HG02884 (cell line): Measurements from ENCODE around the gene PLPP1.
"Not testable (repeated sequence)": the region's sequence is repeated elsewhere in the genome, so short reads cannot be mapped to it uniquely, and the experiment has no call there.

ENCODE experiments used
- ATAC-seq: cut with Tn5 transposase; IDR thresholded peaks from one replicate; pipeline ENCODE4 v1.9.1; 2021; ENCODE audit warnings: mild to moderate bottlenecking, moderate library complexity; ENCODE audit not compliant: unreplicated experiment

Gene PLPP1

GRCh38 chr5:55546947-55547346 is 12.2 kb upstream of the PLPP1 start:
- ATAC-seq, result no peak

- no peak for ATAC-seq
Measured at GRCh38 chr5:55544341-55544740, 9.6 kb upstream of the PLPP1 start.

GRCh38 chr5:55541056-55541635 is 6.4 kb upstream of the PLPP1 start:
- ATAC-seq, result no peak

DNA sequence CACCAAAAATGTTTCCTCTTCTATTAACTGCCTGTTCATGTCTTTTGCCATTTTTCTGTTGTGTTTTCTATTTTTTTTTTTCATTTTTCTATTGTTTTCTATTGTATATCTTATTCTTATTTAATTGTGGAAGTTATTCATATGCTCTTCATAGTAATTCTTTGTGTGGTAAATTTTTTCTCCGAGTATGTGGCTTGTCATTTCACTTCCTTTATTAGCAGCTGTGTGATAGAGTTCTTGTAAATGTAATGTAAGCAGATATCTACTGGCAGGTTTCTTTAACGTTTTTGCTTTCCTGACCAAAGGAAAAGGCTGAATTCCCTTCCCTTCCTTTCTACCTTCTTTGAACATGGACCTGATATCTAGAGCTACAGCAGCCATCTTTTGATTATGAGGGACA is 5.8 kb upstream of the PLPP1 start:
- ATAC-seq, result peak; percentile 30

DNA sequence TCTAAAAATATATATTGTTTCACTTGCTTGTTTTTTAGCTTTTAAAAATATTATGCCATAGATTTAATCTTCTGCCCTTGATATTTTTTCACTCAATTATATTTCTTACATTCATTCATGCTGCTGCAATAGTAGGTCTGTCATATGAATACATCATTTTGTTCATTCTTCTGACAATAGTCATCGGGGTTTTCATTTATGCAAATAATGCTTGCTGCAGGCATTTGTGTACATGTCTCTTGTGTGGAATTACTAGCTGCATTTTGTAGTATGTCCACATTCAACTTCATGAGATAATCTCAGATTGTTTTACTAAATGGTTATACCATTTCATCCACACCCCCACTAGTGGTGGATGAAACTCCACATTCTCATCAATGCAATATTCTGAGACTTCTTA is 5.3 kb upstream of the PLPP1 start:
- ATAC-seq, result peak; percentile 54

- ATAC-seq, result no peak
Measured at GRCh38 chr5:55538661-55539060, 3.9 kb upstream of the PLPP1 start.

GRCh38 chr5:55537315-55537714 is 2.6 kb upstream of the PLPP1 start:
- not testable (repeated sequence) for ATAC-seq

DNA sequence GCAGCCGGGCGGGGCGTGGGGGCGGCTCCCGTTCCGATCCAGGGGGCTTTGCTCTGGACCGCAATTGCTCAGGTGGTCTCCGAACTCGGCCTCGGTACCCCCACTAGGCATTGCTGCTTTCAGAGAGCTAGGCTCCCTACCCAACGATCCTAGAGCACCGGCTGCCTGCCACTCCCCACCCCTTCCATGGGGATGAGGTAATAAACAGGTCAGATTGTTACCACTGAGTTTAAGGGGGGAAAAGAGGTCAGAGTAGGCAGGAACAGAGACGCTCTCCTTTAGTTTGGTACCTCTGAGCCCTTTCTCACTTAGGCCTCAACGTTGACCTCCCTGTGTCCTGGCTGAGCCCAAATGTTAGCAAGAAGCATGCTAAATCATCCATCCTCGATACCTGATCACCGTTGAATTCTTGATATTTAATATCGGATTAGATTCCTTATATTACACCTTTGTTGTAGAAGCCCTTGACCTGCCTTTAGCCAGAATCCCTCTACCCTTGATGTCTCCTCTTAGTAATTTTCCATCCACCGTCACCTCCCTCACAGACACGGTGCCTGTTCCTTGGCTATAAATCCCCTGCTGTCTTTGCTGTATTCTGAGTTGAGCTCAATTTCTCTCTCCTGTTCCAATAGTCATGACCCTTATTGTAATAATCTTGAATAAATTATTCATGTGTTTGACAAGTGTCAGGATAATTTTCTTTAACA is 588 bp upstream of the PLPP1 start:
- ATAC-seq, result peak; percentile 5

GRCh38 chr5:55533521-55534435 is 986 bp downstream of the PLPP1 start:
- peak; percentile 45 for ATAC-seq

GRCh38 chr5:55530669-55531068 is 4.1 kb downstream of the PLPP1 start:
- no peak for ATAC-seq

DNA sequence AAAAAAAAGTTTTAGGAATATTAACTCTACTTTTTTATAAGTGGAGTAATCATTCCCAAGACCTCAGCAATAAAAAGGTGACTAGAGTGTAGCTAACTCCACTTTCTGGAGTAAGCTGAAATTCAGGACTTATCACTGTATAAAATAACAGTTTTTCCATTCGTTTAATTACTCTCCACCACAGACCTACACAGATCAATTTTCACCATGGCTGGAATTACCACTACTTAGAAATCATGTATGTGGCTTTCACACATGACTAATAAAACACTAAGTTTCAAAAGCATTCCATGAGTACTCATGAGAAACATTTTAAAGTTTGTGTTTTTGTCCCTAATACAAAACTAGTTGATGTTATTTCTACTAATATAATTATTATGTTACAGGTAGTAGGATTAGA is 9.9 kb downstream of the PLPP1 start:
- ATAC-seq, result no peak

GRCh38 chr5:55523293-55523692 is 11.5 kb downstream of the PLPP1 start:
- ATAC-seq, result no peak

GRCh38 chr5:55521881-55522280 is 12.9 kb downstream of the PLPP1 start:
- ATAC-seq, result no peak

DNA sequence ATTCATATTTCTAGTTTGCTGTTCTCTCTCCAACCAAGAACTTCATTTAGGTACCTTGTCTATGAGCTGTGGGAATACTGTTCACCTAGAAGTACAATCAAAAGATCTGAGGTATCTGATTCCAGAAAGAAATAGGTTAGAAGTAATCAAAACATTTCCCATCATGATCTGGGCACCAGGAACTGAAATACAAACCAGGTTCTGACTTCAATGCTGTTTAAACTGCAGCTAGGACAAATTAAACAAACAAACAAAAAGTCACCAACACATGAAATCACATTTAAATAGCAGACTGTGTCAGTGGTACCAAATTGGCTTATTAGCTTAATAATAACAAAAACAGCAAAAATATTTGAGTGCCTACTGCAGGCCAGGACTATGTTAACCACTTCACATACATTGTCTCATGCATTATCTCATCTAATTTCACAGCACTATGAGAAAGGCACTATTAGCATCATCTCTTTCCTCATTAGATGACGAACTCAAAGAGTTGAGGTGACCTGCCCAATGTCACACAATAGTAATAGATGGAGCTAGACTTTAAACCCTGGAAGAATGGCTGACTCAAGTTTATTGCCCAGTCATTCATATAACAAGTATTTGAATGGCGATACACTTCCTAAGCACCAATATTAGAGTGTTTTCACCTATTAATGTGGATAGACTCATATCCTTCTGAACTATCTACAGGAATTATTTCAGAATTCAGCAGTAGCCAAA is 14.5 kb downstream of the PLPP1 start:
- no peak for ATAC-seq

- ATAC-seq, result no peak
Measured at GRCh38 chr5:55518831-55519390, 15.9 kb downstream of the PLPP1 start.

DNA sequence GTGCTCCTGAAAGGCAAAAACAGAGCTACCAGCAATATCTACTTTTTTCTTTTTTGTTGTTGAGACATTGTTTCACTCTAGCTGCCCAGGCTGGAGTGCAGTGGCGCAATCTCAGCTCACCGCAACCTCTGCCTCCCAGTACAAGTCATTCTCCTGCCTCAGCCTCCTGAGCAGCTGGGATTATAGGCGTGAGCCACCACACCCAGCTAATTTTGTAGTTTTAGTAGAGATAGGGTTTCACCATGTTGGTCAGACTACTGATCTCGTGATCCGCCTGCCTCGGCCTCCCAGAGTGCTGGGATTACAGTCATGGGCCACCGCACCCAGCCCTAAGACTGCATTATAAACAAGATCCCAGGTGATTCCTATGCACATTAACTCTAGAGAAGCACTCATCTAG is 17.0 kb downstream of the PLPP1 start:
- ATAC-seq, result no peak

GRCh38 chr5:55511010-55511409 is 23.8 kb downstream of the PLPP1 start:
- ATAC-seq, result no peak

GRCh38 chr5:55510523-55510880 is 24.3 kb downstream of the PLPP1 start:
- ATAC-seq, result no peak

GRCh38 chr5:55509796-55510522 is 24.8 kb downstream of the PLPP1 start:
- ATAC-seq, result no peak

GRCh38 chr5:55509097-55509496 is 25.7 kb downstream of the PLPP1 start:
- ATAC-seq, result no peak
